GM19395 (cell line): ENCODE results near the gene TARBP1.
"Not testable (repeated sequence)": the region's sequence is repeated elsewhere in the genome, so short reads cannot be mapped to it uniquely, and the experiment has no call there.

Experiments used
- ATAC-seq: cut with Tn5 transposase; IDR thresholded peaks from one replicate; pipeline ENCODE4 v1.9.1; 2021; ENCODE audit warnings: mild to moderate bottlenecking, moderate library complexity; ENCODE audit not compliant: unreplicated experiment

The TARBP1 gene

DNA sequence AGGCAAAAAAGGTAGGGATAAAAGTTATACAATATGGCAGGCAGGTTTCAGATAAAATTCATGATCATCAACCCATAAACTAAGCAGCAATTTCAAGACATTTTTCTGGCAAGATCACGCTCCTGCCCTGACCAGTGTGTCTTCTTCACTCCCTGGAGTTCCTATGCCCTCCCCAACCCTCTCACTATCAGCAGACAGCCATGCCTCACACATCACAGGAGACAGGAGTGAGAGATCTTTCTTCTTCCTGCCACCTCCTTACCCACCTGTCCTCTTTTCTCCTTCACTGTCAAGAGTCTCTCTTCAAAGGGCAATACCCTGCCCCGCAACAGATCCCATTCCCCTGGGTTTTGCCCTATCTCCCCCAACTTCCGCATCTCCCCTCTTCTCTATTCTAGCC lies 77.3 kb downstream of the TARBP1 start:
- ATAC-seq = no peak

DNA sequence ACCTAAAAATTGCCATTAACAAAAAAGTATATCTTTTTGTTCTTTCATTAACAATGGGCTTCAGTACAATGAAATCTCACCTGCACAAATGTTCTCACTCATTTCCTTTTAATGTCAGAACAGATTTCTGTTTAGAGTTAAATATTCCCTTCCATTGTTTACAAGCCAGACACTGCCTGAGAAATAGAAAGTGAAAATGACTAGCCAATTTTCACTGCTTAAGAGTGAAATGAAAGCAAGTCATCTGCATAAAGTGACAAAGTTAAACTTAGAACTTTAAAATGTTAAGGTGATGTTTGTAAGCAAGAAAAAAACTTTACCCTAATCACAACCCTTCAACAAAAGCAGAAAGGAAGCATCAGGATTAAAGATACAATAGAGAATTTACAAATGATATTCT lies 78.2 kb downstream of the TARBP1 start:
- peak; percentile 64 for ATAC-seq

DNA sequence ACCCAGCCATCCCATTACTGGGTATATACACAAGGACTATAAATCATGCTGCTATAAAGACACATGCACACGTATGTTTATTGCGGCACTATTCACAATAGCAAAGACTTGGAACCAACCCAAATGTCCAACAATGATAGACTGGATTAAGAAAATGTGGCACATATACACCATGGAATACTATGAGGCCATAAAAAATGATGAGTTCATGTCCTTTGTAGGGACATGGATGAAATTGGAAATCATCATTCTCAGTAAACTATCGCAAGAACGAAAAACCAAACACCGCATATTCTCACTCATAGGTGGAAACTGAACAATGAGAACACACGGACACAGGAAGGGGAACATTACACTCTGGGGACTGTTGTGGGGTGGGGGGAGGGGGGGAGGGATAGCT lies 79.5 kb downstream of the TARBP1 start:
- not testable (repeated sequence) for ATAC-seq

DNA sequence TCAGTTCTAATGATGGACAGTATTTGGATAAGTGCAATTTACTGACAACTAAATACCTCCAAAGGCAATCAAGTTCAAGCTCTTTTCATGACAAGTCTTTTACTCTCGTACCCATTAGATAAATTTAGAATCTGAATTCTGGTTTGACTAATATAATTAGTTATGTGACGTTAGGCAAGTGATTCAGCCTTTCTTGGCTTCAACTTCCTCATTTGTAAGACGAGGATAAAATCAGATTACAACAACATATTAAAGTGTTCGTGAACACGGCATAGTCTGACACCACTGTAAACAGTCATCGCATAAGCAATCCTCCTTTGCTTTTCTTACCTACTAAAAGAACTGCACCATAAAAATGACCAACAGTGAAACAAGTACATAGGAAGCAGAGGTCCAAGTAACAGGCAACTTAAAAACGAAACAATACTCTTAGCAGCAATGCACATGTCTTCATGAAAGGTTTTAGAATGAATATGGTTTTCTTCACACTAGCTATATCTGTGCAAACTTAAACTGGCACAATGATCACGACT lies 80.1 kb downstream of the TARBP1 start:
- peak; percentile 60 for ATAC-seq

DNA sequence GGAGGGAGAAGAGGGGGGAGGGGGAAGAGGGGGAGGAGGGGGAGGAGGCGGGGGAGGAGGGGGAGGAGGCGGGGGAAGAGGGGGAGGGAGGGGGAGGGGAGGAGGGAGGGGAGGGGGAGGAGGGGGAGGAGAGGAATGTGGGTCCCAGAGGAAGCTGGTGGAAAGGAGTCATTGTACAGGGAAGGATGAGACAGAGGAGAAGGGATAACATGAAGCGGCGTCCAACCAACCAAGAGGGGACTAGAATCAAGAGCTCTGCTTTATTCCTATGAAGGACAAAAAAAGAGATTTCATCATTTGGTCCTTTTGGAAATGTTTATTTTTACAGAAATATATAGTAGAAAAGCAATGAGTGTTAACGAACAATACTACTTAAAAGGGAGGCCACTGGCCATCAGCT lies 81.2 kb downstream of the TARBP1 start:
- ATAC-seq = no peak

DNA sequence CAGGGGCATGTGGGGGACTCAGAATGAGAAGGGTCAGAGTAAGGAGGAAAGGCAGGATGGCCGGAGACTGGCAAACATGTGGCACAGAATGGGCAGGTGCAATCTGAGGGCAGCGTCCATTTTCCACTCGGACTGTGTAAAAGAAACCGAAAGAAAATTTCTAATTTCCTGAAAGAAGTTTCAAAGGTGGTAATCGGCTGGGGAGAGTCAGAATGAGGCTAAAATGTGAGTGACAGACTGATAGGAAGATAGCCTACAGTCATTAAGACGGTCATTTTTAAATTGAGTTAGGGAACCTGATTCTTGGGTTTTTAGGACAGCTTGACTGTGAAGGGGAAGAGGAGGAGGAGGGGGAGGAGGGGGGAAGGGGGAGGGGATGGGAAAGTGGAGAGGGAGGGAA lies 82.1 kb downstream of the TARBP1 start:
- ATAC-seq = no peak

DNA sequence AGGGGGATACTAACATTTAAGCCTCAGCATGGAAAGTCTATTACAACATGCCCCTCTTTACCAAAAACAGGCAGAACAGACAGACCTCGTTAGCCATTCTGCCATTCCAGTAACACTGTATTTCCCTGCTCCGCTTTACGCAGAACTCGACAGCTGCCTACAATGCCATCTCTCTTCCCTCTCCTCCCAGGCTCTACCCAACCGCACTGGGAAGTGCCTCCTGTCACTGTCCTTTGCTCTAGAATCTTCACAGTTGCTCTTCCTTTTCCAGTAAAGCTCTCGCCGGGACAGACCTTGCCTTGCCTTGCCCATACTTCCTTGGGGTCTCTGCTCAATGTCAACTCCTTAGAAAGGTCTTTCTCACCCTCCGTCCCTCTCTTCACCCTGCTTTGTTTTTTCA lies 82.9 kb downstream of the TARBP1 start:
- ATAC-seq = no peak

DNA sequence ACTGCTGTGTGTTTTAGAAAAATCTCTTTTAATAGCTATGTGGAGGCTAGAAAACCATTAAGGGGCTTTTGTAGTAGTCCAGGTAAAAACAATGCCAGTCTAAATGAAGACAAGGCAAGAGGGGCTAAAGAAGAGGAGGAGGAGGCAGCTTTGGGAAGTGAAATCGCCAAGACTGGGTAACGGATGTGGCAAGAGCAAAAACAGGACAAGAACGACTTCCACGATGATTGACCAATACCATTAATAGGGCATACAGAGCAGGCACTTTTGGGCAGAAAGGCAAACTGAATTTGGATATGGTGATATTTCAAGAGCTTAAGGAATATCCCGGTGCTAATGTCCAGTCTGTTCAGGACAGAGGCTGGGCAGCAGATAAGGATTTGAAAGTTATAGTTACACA lies 83.7 kb downstream of the TARBP1 start:
- no peak for ATAC-seq

DNA sequence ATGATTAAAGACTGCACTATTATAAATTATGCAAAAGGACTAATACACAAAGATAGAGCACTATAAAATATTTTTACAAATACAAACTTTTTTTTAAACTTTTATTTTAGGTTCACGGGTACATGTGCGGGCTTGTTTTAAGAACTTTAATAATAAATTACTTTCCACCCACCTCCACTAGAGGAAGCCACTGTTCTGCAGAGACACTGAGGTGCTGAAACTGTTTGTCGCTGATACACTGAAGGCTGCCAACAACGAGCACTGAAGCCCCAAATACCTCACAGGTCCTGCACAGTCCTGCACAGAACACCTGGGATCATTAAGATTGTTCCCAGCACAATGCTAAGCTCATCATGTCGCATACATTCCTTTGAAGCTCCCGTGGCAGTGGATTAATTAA lies 85.8 kb downstream of the TARBP1 start:
- no peak for ATAC-seq

DNA sequence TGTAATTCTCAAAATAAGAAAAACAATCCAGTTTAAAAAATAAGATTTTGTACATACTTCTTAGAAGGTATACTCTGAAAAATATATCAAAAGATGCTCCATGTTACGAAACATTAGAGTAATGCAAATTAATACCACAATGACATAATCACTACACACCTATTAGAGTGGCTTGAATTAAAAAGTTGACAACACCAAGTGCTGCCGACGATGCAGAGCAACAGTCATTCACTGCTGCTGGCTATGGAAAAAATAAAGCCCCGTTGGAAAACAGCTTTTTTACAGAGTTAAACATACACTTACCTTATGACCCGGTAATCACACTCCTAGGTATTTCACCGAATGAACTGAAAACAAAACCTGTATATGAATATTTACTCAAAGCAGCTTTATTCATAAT lies 90.9 kb downstream of the TARBP1 start:
- ATAC-seq = no peak

DNA sequence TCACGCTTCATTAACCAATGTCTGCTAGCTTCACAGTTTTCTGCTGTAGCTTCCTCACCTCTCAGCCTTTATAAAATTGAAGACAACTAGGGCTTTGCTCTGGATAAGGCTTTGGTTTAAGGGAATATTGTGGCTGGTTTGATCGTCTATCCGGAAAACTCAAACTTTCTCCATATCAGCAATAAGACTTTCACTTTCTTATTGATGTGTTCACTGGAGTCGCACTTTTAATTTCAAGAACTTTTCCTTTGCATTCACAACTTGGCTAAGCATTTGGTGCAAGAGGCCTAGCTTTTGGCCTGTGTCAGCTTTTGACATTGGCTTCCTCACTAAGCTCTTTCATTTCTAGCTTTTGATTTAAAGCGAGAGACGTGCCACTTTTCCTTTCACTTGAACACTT lies 92.9 kb downstream of the TARBP1 start:
- ATAC-seq = no peak

DNA sequence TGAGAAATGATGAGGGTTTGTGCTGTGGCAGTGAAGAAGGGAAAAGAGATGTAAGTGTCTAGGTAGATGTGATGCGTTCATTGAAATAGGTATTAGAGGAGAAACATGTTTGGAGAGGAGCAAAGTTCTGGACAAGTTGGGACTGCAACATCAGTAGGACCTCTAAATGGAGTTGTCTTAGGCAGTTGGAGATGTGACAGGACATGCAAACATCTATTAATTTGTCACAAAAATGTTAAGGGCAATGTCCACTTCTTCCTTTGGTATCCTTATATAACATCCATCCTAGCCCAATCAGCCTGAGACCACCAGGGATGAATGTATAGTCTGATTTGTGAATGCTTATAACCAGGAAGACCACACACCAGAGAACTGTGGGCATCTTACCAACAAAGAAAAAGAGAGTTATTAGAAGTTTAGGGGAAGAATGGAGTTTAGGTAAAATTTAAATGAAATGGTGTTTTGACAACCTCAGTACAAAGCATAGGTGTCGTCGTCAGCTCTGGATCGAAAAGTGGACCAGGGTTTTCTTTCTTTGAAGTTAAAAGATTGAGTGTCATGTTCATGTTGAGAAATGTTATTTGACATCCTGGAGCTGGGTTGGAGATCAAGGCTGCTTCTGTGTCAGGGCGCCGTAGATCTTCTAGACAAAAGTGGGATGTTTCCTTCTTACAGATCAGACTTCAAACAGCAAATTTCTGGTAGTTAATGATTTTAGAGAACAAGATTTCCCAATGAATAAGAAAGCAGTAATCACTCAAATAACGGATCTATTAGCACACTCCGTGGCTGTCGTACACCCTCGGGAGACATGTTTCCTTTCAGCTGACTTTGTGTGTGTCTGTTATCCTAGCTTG lies 97.1 kb downstream of the TARBP1 start:
- no peak for ATAC-seq

DNA sequence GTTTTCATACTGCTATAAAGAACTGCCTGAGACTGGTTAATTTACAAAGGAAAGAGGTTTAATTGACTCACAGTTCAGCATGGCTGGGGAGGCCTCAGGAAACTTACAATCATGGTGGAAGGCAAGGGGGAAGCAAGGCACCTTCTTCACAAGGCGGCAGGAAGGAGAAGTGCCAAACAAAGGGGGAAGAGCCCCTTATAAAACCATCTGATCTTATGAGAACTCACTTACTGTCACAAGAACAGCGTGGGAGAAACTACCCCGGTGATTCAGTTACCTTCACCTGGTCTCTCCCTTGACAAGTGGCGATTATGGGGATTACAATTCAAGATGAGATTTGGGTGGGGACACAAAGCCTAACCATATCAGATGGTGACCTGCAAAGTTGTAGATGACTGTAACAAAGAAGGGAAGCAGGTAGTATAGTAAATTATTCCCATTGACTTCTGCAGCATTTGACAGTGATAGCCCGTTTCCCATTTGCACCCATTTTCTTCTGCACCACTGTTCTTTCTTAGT lies 99.3 kb downstream of the TARBP1 start:
- not testable (repeated sequence) for ATAC-seq

DNA sequence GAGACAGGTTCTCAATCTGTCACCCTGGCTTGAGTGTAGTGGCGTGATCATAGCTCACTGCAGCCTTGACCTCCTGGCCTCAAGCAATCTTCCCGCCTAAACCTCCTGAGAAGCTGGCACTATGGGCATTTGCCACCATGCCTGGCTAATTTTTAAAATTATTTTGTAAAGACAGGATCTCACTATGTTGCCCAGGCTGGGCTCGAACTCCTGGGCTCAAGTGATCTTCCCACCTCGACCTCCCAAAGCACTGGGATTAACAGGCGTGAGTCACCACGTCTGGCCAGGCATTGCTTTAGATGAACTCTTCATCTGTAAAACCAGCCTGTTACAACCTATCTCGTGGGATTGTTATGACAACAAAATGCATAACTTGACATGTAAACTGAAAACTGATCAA lies 103.3 kb downstream of the TARBP1 start:
- no peak for ATAC-seq

DNA sequence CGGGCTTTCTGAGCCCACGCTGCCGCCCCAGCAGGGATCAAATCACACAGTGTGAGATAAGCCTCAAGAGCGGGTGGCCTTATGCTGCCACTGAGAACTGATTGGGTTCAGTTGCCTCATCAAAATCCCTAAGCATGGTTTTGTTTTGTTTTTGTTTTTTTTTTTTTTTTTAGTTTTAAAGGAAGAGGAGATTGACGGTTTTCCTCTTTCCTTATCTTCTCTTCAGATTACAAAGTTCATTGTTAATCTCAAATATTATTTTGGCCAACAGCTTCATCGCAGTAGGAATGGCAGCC lies 105.1 kb downstream of the TARBP1 start:
- peak; percentile 28 for ATAC-seq

DNA sequence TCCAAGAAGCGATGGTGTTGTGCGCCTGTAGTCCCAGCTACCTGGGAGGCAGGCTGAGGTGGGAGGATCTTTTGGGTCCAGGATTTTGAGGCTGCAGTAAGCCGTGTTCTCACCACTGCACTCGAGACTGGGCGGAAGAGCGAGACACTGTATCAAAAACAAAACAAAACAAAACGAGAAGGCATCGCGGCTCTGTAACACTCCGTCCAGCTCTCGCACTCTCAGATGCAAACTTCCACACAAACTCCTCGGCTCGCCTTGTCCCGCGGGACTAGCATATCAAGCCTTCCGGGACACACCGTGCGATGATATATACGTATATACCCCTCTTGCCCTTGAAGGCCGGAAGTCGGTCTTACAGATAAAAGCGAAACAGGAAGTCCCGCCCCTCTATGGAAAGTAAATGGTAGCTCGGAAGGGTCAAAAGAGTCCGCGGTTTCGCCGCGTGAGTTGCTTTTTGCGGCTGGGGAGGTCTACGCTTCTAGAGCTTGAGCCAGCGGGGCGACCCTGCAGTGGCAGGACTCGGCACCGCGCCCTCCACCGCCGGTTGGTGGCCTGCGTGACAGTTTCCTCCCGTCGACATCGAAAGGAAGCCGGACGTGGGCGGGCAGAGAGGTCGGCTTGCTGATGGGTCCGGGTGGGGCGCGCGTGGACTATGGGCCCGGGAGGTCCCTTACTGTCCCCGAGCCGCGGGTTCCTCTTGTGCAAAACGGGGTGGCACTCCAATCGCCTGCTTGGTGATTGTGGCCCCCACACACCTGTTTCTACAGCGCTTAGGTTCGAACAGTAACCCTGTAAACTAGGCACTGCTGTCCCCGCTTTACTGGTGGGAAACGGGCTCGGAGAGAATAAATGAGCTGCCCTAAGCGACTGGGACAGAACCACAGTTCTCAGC lies 105.7 kb downstream of the TARBP1 start, which contains the start of gene COA6:
Gene COA6 (plus strand): TSS at position 393 of the 895 bp plus-strand sequence. CDS start 11 bp downstream, at position 404.
- ATAC-seq = peak; percentile 98

DNA sequence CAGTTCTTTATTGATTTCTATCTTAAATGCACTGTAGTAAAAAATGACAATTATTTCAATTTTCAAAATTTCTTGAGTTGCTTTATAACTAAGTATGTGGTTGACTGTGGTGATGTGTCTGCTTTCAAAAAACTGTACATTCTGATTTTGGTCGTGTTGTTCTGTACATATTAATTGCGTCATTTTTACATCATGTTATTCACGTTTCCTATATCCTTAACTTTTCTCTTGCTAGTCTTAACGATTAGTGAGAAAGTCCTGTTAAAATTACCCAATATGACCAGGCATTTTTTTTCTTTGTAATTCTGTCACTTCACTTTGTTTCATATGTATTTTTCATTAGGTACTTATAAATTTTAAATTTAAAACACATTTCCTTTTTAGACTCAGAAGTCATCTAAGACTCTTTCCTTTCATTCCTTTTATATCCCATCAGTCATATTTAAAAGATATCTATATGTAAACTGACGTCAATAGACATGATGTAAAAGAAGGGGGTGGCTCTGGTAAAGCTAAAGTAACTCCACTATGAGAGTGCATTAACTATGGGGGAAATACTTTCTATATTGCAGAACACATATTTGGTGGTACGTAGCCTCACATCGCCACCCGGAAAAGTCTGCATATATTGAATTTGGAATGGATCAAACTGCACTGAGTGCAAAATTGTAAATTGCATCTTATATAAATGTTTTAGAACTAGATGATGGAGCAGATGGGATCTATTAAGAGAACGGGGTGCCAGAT lies 106.8 kb downstream of the TARBP1 start:
- no peak for ATAC-seq

DNA sequence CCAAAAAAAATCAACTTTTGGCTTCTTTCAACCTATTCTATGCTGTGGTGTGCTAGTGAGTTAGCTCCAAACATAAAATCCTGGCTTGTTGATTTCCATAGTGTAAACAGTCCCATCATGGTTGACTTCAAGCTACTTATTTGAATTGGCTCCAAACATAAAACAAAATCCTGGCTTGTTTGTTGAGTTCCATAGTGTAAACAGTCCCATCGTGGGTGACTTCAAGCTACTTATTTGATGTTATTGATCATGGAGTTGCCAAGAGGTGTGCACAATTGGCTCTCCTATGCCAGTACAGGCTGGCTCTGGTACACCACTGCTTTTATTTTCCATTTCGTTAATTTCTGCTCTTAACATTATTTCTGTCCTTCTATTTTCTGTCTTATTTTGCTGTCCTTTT lies 107.6 kb downstream of the TARBP1 start:
- no peak for ATAC-seq

DNA sequence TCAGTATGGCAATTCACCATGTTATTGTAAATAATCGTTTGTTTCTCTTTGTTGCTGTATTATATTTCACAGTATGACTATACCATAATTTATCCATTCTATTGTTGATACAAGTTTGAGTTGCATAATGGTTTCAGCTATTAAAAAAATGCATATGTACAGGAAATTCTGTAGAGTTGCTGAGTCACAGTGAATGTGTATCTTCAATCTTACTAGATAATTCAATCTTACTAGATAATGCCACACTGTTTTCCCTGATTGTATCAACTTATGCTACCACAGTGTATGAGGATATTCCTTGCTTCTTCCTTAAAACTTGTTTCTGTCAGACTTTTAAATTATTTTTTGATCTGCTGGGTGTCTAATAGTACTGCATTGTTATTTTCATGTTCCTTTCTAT lies 109.2 kb downstream of the TARBP1 start:
- no peak for ATAC-seq

DNA sequence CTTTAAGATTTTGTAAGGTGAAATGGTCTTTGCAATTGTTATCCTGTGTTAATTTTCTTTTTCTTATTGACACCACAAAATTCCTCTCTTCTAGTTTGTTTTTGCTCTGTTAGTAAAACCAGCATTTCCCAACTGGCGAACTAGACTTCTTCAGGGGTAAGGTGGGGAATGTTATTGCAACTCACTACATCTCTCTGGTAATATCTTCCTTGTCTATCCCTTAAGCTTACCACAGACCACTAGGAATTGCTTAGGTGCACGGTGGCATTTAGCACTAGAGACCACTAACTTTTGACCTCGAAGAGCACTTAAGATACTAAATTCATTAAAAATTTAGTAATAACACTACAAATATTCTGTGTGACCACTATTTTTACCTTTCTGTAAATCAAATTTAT lies 109.9 kb downstream of the TARBP1 start:
- no peak for ATAC-seq
